Activated CD4-positive, alpha-beta T cell treated with anti-CD3 and anti-CD28 coated beads, Interleukin-2, amount 10 ng/mL, durations not matched to agents 7 days and 5 days (primary cell): ENCODE measurements around the gene IL7R. TPM values are rescaled to one million over a fixed set of nuclear protein-coding genes. Genes with fewer than 3 reads are reported as not detected.

Source experiments
- CTCF ChIA-PET: fragments of 350-600 bp; sonication (Branson Sonifier 250); formaldehyde crosslinking; loops from one replicate; lab custom pipeline; 2021; ENCODE audit warnings: antibody characterized with exemption; lab: Charles Lee
- POLR2A ChIA-PET: fragments of 350-600 bp; sonication (Branson Sonifier 250); formaldehyde crosslinking; loops from one replicate; lab custom pipeline; 2021; ENCODE audit warnings: antibody characterized with exemption; lab: Charles Lee
- DNase-seq: peaks from one replicate; pipeline ENCODE4 v3.0.0-alpha.2; 2020
- H3K27ac Mint-ChIP-seq: one replicate; pipeline ENCODE4 v1.8.0; 2021; ENCODE audit warnings: mild to moderate bottlenecking, moderate library complexity, mixed read lengths
- H3K27me3 Mint-ChIP-seq: one replicate; pipeline ENCODE4 v1.8.0; 2021; ENCODE audit warnings: mixed read lengths
- H3K36me3 Mint-ChIP-seq: one replicate; pipeline ENCODE4 v1.8.0; 2021; ENCODE audit warnings: low read depth, mixed read lengths
- H3K4me1 Mint-ChIP-seq: one replicate; pipeline ENCODE4 v1.8.0; 2021; ENCODE audit warnings: mixed read lengths
- H3K4me3 Mint-ChIP-seq: one replicate; pipeline ENCODE4 v1.8.0; 2021; ENCODE audit warnings: mild to moderate bottlenecking, moderate library complexity, mixed read lengths
- H3K9me3 Mint-ChIP-seq: one replicate; pipeline ENCODE4 v1.8.0; 2021; ENCODE audit warnings: mixed read lengths
- total RNA-seq, 2 experiments: library from RNA; stranded (reverse); gene quantifications; one replicate each; pipeline ENCODE4 v1.2.3, GENCODE V29; 2021

IL7R gene
- total RNA-seq, 2 experiments from 2014 or later, result 451 to 533 TPM

DNA sequence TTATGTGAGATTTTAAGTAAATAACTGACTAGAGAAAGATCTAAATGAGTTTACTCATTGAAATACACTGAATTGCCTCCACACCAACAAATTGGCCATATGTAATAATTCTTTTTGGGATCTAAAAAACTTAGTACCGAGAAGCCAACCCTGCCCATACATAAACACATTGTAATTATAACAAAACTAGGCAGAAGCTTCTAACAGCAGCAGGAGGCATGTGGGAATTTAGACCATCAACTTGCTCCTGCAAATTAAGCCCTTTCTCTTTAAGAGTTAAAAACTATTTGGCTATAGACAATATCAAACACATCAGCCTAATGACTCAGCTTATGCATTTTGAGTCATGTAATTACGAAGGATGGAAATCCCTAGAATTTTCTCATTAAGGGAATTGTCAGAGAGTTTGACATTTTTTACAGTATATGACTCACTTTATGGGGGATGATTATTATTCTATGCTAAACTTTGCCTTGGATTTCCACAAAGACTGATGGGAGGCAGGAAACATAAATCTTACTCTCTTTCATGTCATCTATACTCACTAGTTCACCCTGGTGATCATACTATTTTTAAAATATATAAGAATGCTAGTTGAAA lies 1.0 kb downstream of the IL7R start:
- no peaks in the 10 kb centered on the region for H3K27me3 Mint-ChIP-seq
- peak overlapping the region; percentile 98 for H3K27ac Mint-ChIP-seq
- peaks cover 67% of the 10 kb centered on the region for H3K4me1 Mint-ChIP-seq
- no peak for DNase-seq
- ChIA-PET CTCF (interaction anchor here (1.1 to 2.1 kb wide), 5 partner anchors 18 to 241 kb away, joined by 3 to 5 read pairs (median 4); no protein-coding TSS in a partner anchor), POLR2A (interaction anchor here (1.6 kb wide), 1 partner anchor 77 kb away, joined by 6 read pairs; no protein-coding TSS in a partner anchor)
- peak overlapping the region; percentile 88 for H3K4me3 Mint-ChIP-seq
- H3K9me3 Mint-ChIP-seq, result no peaks in the 10 kb centered on the region
- H3K36me3 Mint-ChIP-seq, result peaks cover 58% of the 10 kb centered on the region

DNA sequence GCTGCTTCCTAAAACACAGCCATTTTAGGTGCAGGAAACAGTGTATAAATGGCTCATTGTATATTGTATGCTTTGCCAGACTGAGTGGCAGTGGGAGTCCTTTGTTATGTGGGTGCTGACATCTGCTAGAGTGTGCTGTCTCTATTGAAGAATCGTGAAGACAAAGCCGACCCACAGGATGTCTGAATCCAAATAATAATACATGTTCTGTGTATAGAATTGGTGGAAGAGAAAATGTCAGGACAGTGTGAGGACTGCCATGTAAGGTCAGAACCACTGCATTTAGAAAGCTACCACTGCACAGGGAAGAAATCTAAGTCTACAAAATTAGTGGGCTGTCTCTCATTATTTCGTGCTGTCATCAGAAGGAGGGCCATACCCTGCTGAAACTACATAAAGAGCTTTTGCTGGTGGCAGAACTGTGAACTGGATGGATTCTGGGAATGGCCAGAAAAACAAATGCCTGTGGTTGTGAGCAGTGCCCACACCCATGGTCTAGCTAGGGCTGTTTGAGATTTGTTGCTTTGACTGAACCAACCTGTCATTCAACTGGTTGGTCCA lies 2.5 kb downstream of the IL7R start:
- Mint-ChIP-seq H3K4me3 (peak overlapping the region; percentile 88), H3K9me3 (no peaks in the 10 kb centered on the region), H3K27ac (peak overlapping the region; percentile 89), H3K4me1 (peaks cover 66% of the 10 kb centered on the region), H3K27me3 (no peaks in the 10 kb centered on the region), H3K36me3 (peaks cover 73% of the 10 kb centered on the region)
- peak; percentile 46 for DNase-seq
- ChIA-PET CTCF (interaction anchor here (0.5 to 1.5 kb wide), 10 partner anchors 11 to 242 kb away, joined by 3 to 4 read pairs (median 3); no protein-coding TSS in a partner anchor), POLR2A (interaction anchor here (0.6 to 1.1 kb wide), 4 partner anchors 23 to 65 kb away, joined by 3 to 8 read pairs (median 4); no protein-coding TSS in a partner anchor)

DNA sequence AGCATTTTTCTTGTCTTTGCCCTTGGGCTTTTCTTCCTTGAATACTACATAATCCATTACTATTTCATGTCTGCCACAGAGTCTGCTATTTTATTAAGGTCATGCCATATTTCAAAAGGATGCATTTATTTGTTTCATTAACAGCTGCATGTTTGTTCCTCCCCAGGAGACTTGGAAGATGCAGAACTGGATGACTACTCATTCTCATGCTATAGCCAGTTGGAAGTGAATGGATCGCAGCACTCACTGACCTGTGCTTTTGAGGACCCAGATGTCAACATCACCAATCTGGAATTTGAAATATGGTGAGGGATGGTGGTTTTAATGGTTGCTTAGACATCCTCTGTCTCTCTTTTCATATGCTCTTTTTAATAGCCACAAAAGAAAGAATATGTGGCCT lies 4.0 kb downstream of the IL7R start:
- peaks cover 8% of the 10 kb centered on the region for H3K9me3 Mint-ChIP-seq
- H3K36me3 Mint-ChIP-seq, result peaks cover 87% of the 10 kb centered on the region
- DNase-seq, result no peak
- CTCF ChIA-PET, result interaction anchor here (0.7 to 1.9 kb wide), 3 partner anchors 9 to 353 kb away, joined by 3 to 4 read pairs (median 3); no protein-coding TSS in a partner anchor
- POLR2A ChIA-PET, result no interaction called here
- H3K27me3 Mint-ChIP-seq, result no peaks in the 10 kb centered on the region
- peak overlapping the region; percentile 88 for H3K4me3 Mint-ChIP-seq
- peaks cover 64% of the 10 kb centered on the region for H3K4me1 Mint-ChIP-seq
- peak overlapping the region; percentile 89 for H3K27ac Mint-ChIP-seq

DNA sequence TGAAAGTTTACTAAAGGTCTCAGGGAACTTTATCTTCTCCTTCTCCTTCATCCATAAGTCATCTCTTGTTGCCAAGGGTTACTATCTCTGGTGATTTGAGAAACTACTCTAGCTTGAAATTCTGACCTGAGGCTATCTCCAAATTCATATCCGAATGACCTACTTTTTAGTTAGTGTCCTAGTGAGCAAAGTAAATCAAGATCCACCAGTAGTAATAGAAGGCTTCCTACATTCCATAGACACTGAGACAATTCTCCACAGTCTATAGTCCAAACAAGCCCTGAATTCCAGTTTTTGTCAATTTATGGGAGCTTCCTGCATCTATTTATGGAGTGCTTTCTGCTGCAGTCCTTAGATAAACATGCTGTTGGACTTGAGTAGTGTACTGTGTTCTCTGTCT lies 5.0 kb downstream of the IL7R start:
- DNase-seq, result no peak
- Mint-ChIP-seq H3K4me1 (peaks cover 63% of the 10 kb centered on the region), H3K27ac (peak overlapping the region; percentile 89), H3K36me3 (peaks cover 92% of the 10 kb centered on the region), H3K27me3 (no peaks in the 10 kb centered on the region), H3K4me3 (peak overlapping the region; percentile 88), H3K9me3 (peaks cover 10% of the 10 kb centered on the region)
- ChIA-PET CTCF (interaction anchor here (1.4 to 2.3 kb wide), 4 partner anchors 11 to 245 kb away, joined by 4 to 10 read pairs (median 4); partner anchors contain the start of gene SPEF2), POLR2A (interaction anchor here (0.7 kb wide), 1 partner anchor 41 kb away, joined by 3 read pairs; no protein-coding TSS in a partner anchor)

DNA sequence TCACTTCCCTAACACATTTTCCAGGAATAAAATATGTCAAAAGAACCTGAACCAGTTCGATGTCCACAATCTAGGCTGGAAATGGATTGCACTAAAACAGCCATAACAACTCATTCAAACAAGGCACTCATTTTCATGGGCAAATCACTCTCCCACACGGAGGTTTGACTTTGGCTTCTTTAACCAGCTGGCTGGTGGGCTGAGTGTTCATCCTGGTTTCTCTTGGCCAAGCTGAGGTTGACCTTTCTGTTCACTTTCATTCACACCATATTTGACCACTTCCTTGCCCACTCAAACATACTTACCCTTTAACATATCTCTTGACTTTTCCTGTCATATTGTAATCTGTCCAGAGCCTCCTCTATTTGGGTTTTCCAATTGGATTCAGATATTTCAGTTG lies 5.4 kb downstream of the IL7R start:
- ChIA-PET POLR2A (interaction anchor here (0.6 to 0.7 kb wide), 2 partner anchors 40 to 111 kb away, joined by 3 to 6 read pairs; no protein-coding TSS in a partner anchor), CTCF (interaction anchor here (0.9 to 2.3 kb wide), 6 partner anchors 11 to 245 kb away, joined by 3 to 10 read pairs (median 4); partner anchors contain the start of gene SPEF2)
- H3K4me3 Mint-ChIP-seq, result peak overlapping the region; percentile 88
- peak overlapping the region; percentile 89 for H3K27ac Mint-ChIP-seq
- DNase-seq, result no peak
- H3K27me3 Mint-ChIP-seq, result no peaks in the 10 kb centered on the region
- peaks cover 91% of the 10 kb centered on the region for H3K36me3 Mint-ChIP-seq
- H3K4me1 Mint-ChIP-seq, result peaks cover 63% of the 10 kb centered on the region
- H3K9me3 Mint-ChIP-seq, result peaks cover 10% of the 10 kb centered on the region

DNA sequence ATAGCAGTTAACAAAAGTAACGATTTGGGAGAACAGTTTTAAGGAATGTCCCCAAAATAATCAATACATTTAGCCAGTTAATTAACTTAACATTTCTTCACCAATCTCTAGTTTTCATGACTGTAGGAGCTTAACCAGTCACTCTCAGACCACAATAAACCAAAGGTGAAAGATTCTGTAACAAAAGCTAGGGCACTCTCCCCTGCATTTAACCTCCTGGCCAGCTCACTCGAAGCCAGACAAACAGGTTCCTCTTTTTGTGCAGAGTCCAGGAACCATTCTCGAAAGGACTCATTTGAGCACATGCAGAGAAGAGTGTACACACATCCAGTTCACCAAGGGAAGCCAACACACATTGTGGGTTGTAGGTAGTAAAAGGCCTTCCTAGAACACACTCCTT lies 6.5 kb downstream of the IL7R start:
- POLR2A ChIA-PET, result no interaction called here
- CTCF ChIA-PET, result interaction anchor here (0.7 to 2.3 kb wide), 11 partner anchors 10 to 246 kb away, joined by 3 to 10 read pairs (median 4); partner anchors contain the start of gene SPEF2
- peak; percentile 36 for DNase-seq

DNA sequence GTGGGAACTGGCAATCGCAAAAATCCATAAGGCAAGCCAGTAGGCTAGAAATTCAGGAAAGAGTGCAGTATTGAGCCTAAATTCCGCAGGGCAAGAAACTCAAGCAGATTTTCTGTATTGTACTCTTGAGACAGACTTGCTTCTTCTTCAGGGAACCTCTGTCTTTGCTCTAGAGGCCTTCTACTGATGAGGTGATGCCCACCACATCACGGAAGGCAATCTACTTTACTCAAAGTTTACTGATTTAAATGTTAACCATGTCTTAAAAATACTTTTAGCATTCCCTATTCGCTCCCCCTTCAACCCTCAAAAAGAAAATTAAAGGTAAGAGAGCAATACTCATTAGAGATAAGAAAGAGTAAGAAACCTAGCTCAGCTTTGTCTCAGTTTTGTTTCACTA lies 11.3 kb downstream of the IL7R start:
- no peaks in the 10 kb centered on the region for H3K27me3 Mint-ChIP-seq
- POLR2A ChIA-PET, result no interaction called here
- H3K4me3 Mint-ChIP-seq, result no peak overlapping the region
- peaks cover 81% of the 10 kb centered on the region for H3K4me1 Mint-ChIP-seq
- CTCF ChIA-PET, result interaction anchor here (0.7 kb wide), 1 partner anchor 14 kb away, joined by 3 read pairs; no protein-coding TSS in a partner anchor
- H3K27ac Mint-ChIP-seq, result peak overlapping the region; percentile 66
- H3K36me3 Mint-ChIP-seq, result peaks cover 92% of the 10 kb centered on the region
- peaks cover 10% of the 10 kb centered on the region for H3K9me3 Mint-ChIP-seq
- no peak for DNase-seq

More for the DNA sequence above, 6.5 kb downstream of the IL7R start:
- peaks cover 10% of the 10 kb centered on the region for H3K9me3 Mint-ChIP-seq
- peak overlapping the region; percentile 72 for H3K27ac Mint-ChIP-seq
- H3K36me3 Mint-ChIP-seq, result peaks cover 91% of the 10 kb centered on the region
- peak overlapping the region; percentile 88 for H3K4me3 Mint-ChIP-seq
- no peaks in the 10 kb centered on the region for H3K27me3 Mint-ChIP-seq
- H3K4me1 Mint-ChIP-seq, result peaks cover 72% of the 10 kb centered on the region

DNA sequence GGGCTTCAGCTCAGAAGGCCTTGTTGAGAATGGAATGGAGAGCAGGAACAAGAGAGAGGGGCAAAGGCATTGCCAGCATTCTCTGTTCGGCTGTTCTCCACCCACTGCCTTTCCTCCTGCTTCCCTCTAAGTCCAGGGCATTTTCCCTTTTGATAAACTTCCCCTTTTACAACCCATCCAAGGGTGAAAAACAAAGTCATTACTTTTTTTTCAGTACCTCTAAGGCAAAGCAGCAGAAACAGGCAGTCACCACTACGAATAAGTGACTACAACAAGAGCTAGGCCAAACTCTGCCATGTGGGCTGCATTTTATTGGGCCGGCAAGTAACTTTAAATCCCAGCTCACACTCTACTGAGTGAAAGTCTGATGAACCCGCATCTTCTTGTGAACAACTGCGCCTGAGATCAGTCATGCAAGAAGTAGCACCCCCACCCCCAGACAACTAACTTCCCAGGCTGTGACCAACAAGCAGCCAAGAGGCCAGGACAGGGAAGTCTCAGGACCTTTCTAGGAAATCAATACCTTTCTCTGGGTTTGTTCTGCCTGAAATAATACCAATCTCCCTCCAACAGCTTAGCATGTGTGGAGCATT lies 13.1 kb downstream of the IL7R start:
- Mint-ChIP-seq H3K27ac (peak overlapping the region; percentile 36), H3K4me1 (peaks cover 84% of the 10 kb centered on the region), H3K4me3 (no peak overlapping the region), H3K27me3 (no peaks in the 10 kb centered on the region), H3K36me3 (peaks cover 93% of the 10 kb centered on the region), H3K9me3 (peaks cover 7% of the 10 kb centered on the region)
- ChIA-PET POLR2A (interaction anchor here (0.5 kb wide), 1 partner anchor 10 kb away, joined by 6 read pairs; no protein-coding TSS in a partner anchor), CTCF (interaction anchor here (0.8 to 1.4 kb wide), 3 partner anchors 10 to 49 kb away, joined by 3 read pairs; no protein-coding TSS in a partner anchor)
- DNase-seq, result no peak

DNA sequence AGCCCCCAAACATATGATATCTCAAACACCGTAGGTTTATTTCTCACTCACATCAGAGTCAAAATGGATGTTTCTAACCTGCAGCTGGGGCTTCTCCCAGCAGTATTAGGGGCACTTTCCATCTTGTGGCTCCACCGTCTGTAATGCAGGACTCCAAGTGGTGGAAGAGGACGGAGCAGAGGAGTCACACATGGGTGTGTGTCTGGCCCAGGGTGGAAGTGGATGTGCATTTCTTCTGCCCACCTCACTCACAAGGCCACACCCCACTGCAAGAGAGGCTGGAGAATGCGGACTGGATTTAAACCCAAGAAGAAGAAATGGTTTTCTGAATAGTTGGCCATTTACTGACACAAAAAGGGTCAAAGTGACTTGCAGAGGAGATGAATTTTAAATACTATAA lies 13.9 kb downstream of the IL7R start:
- no peak for DNase-seq
- CTCF ChIA-PET, result interaction anchor here (0.8 kb wide), 1 partner anchor 48 kb away, joined by 3 read pairs; no protein-coding TSS in a partner anchor
- Mint-ChIP-seq H3K27ac (peak overlapping the region; percentile 74), H3K36me3 (peaks cover 93% of the 10 kb centered on the region), H3K9me3 (peaks cover 2% of the 10 kb centered on the region), H3K27me3 (no peaks in the 10 kb centered on the region), H3K4me3 (no peak overlapping the region), H3K4me1 (peaks cover 84% of the 10 kb centered on the region)
- POLR2A ChIA-PET, result interaction anchor here (0.5 kb wide), 1 partner anchor 10 kb away, joined by 6 read pairs; no protein-coding TSS in a partner anchor

DNA sequence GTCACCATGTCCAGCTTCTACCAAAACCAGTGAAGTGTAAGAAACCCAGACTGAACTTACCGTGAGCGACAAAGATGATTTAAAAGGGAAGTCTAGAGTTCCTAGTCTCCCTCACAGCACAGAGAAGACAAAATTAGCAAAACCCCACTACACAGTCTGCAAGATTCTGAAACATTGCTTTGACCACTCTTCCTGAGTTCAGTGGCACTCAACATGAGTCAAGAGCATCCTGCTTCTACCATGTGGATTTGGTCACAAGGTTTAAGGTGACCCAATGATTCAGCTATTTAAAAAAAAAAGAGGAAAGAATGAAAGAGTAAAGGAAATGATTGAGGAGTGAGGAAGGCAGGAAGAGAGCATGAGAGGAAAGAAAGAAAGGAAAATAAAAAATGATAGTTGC lies 19.8 kb downstream of the IL7R start:
- CTCF ChIA-PET, result interaction anchor here (1.1 to 1.7 kb wide), 2 partner anchors 53 to 225 kb away, joined by 3 to 4 read pairs; no protein-coding TSS in a partner anchor
- Mint-ChIP-seq H3K27ac (peak overlapping the region; percentile 51), H3K4me3 (no peak overlapping the region), H3K4me1 (peaks cover 86% of the 10 kb centered on the region), H3K36me3 (peaks cover 96% of the 10 kb centered on the region), H3K27me3 (no peaks in the 10 kb centered on the region), H3K9me3 (no peaks in the 10 kb centered on the region)
- POLR2A ChIA-PET, result no interaction called here
- DNase-seq, result no peak

DNA sequence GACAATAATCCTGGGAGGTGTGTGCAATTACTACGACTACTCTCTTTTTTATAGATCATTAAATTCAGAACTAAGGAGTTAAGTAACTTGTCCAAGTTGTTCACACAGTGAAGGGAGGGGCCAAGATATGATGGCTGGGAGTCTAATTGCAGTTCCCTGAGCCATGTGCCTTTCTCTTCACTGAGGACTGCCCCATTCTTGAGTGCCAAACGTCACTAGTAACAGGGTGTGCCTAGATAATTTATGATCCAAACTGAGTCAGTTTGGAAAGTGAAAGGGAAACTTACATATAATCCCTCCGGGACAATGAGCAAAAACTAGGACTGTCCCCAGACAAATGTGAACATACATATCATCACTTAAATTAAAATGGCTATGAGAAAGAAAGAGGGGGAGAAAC lies 20.2 kb downstream of the IL7R start:
- Mint-ChIP-seq H3K36me3 (peaks cover 93% of the 10 kb centered on the region), H3K4me1 (peaks cover 83% of the 10 kb centered on the region), H3K4me3 (no peak overlapping the region), H3K9me3 (no peaks in the 10 kb centered on the region), H3K27ac (peak overlapping the region; percentile 74), H3K27me3 (no peaks in the 10 kb centered on the region)
- ChIA-PET CTCF (interaction anchor here (1.7 kb wide), 1 partner anchor 54 kb away, joined by 4 read pairs; no protein-coding TSS in a partner anchor), POLR2A (no interaction called here)
- no peak for DNase-seq

DNA sequence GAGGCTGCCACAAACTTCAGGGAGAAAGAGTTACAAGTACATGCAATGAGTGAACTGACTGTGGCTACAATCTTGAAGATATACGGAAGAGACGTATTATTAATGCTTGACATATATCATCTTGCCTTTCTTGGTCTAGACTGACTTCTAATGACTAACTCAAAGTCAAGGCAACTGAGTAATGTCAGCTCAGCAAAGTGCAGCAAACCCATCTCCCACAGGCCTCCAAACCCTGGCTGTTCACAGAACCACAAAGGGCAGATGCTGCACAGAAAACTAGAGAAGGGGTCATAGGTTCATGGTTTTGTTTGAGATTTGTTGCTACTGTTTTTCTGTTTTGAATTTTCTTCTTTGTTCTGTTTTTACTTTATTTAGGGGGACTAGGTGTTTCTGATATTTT lies 21.0 kb downstream of the IL7R start:
- Mint-ChIP-seq H3K27me3 (no peaks in the 10 kb centered on the region), H3K9me3 (no peaks in the 10 kb centered on the region), H3K4me1 (peaks cover 86% of the 10 kb centered on the region), H3K36me3 (peaks cover 90% of the 10 kb centered on the region), H3K4me3 (no peak overlapping the region), H3K27ac (peak overlapping the region; percentile 11)
- DNase-seq, result no peak
- ChIA-PET POLR2A (no interaction called here), CTCF (no interaction called here)
